ENCODE measurements around the gene VMO1.
A peak's percentile ranks its signal among the peaks of the same experiment; 100 is the strongest.

VMO1 gene

GRCh38 chr17:4751932-4752331, 34.2 kb downstream of the VMO1 start:
- no peak for DNase-seq

- no peak for DNase-seq
Observed at GRCh38 chr17:4750606-4751005, 35.6 kb downstream of the VMO1 start.

- no peak for DNase-seq
Observed at GRCh38 chr17:4748686-4749085, 37.5 kb downstream of the VMO1 start.

GRCh38 chr17:4747847-4748246, 38.3 kb downstream of the VMO1 start:
- no peak for DNase-seq

GRCh38 chr17:4744999-4745969, 40.9 kb downstream of the VMO1 start:
- DNase-seq = no peak

- DNase-seq = no peak
Observed at GRCh38 chr17:4743898-4744297, 42.3 kb downstream of the VMO1 start.

- DNase-seq = no peak
Observed at GRCh38 chr17:4743216-4743615, 42.9 kb downstream of the VMO1 start.

GRCh38 chr17:4742629-4743028, 43.5 kb downstream of the VMO1 start:
- DNase-seq = no peak

GRCh38 chr17:4742133-4742532, 44.0 kb downstream of the VMO1 start:
- no peak for DNase-seq

GRCh38 chr17:4741544-4741943, 44.6 kb downstream of the VMO1 start:
- no peak for DNase-seq

GRCh38 chr17:4740584-4740983, 45.6 kb downstream of the VMO1 start:
- DNase-seq = no peak

- DNase-seq = no peak
Observed at GRCh38 chr17:4740025-4740351, 46.2 kb downstream of the VMO1 start.

GRCh38 chr17:4739122-4740024, 46.8 kb downstream of the VMO1 start, which contains the start of the genes CXCL16 and ZMYND15:
Gene CXCL16 (minus strand): TSS chr17:4739928. CDS start chr17:4739339, 589 bp downstream.
Gene ZMYND15 (plus strand): TSS chr17:4739833. CDS start chr17:4740549, 716 bp downstream.
- DNase-seq = peak; percentile 46

- DNase-seq = no peak
Observed at GRCh38 chr17:4738136-4739121, 47.7 kb downstream of the VMO1 start.

GRCh38 chr17:4735876-4736651, 50.1 kb downstream of the VMO1 start:
- no peak for DNase-seq

Data from activated CD4-positive, alpha-beta T cell treated with anti-CD3 and anti-CD28 coated beads for 1 hour (primary cell).